Prostate gland (tissue), 2 donors: ENCODE data around the gene PFN3.
"Not testable (repeated sequence)": the region's sequence is repeated elsewhere in the genome, so short reads cannot be mapped to it uniquely, and the experiment has no call there.

Source experiments
- CTCF ChIP-seq, 4 experiments: fragments of 200-600 bp in 2 of 4; fragments of 450-650 bp in 2 of 4; sonication (generic) in 2 of 4; IDR thresholded peaks; 1 replicate in 3 of 4; 2 replicates in 1 of 4; pipeline ENCODE4 v1.5.1; 2016 to 2019; ENCODE audit warnings: antibody characterized with exemption in 4 of 4, mild to moderate bottlenecking in 2 of 4, moderate library complexity in 2 of 4
- POLR2A ChIP-seq: fragments of 450-650 bp; IDR thresholded peaks from one replicate; pipeline ENCODE4 v1.6.1; 2016; ENCODE audit warnings: antibody characterized with exemption, mild to moderate bottlenecking

DNA sequence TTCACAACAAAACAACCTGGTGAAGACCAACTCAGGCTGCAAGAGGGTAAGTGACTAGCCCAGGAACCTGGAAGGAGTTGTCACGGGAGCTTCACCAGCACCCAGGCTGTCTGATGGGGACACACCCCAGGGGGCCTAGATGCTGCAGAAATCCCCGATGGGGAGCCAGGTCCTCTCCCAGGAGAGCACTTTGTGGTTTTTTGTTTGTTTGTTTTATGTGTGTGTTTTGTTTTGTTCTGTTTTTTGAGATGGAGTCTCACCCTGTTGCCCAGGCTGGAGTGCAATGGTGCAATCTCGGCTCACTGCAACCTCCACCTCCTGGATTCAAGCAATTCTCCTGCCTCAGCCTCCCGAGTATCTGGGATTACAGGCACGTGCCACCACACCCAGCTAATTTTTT lies 24.9 kb downstream of the PFN3 start:
- not testable (repeated sequence) for TF ChIP-seq CTCF (IDR thresholded peaks at IDR 0.05); POLR2A
